Measurements from ENCODE around the gene ARHGEF35.
A peak's percentile ranks its signal among the peaks of the same experiment; 100 is the strongest.
"Not testable (repeated sequence)": the region's sequence is repeated elsewhere in the genome, so short reads cannot be mapped to it uniquely, and the experiment has no call there.

Gene ARHGEF35

GRCh38 chr7:144187848-144188247 lies 7.8 kb downstream of the ARHGEF35 start:
- not testable (repeated sequence) for DNase-seq (ENCODE audit: low read depth); H3K4me3 ChIP-seq (ENCODE audit: control insufficient read depth, low read depth, low read length)

- DNase-seq (ENCODE audit: low read depth), result not testable (repeated sequence)
These were observed 12.5 kb downstream of the ARHGEF35 start, which contains the start of gene CTAGE4 for GRCh38 chr7:144183166-144183565. Gene CTAGE4 (plus strand): TSS chr7:144183466. CDS start chr7:144183504, 38 bp downstream.

DNA sequence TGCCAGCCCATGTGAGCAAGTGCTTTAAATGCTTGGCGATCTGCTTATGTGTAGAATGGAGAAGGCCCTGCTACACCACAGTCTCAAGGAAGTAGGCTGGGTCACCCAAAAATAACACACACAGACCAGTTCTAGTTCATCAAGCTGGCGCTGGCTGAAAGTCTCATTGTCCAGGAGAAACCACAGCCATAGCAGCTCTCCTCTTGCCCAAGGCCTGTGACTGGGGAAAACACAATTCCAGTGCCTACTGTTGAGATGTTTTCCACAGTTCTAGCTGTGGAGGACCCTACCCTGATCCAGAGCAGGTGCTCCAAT lies 16.5 kb downstream of the ARHGEF35 start:
- not testable (repeated sequence) for H3K4me3 ChIP-seq (ENCODE audit: control insufficient read depth, low read depth, low read length); DNase-seq (ENCODE audit: low read depth)

More at GRCh38 chr7:144183166-144183565, 12.5 kb downstream of the ARHGEF35 start, which contains the start of gene CTAGE4:
- not testable (repeated sequence) for H3K4me3 ChIP-seq (ENCODE audit: control insufficient read depth, low read depth, low read length)

- peak; percentile 36 for TF ChIP-seq CTCF (conservative IDR thresholded peaks at IDR 0.05; ENCODE audit: control insufficient read depth, insufficient read depth, low read depth, low read length)
- not testable (repeated sequence) for H3K4me3 ChIP-seq (ENCODE audit: control insufficient read depth, low read depth, low read length)
- peak; percentile 35 for DNase-seq (ENCODE audit: low read depth)
These were observed 17.1 kb downstream of the ARHGEF35 start for GRCh38 chr7:144178380-144179164.

DNA sequence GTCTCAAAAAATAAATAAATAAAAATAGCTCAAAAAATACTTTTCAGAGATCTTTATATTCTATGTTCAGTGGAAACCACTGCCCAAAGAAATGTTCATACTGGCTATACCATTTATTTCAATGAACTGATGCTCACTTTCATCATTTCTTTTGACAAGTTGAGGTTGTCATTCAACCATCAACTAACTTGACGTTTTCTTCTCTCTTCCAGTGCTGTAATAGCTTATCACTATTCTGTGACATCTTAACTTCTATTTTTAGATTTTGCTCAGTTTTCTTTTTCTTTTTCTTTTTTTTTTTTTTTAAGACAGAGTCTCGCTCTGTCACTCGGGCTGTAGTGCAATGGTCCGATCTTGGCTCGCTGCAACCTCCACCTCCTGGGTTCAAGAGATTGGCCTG lies 21.0 kb downstream of the ARHGEF35 start:
- no peak for DNase-seq (ENCODE audit: low read depth)
- TF ChIP-seq CTCF (conservative IDR thresholded peaks at IDR 0.05; ENCODE audit: control insufficient read depth, insufficient read depth, low read depth, low read length), result no peak
- H3K4me3 ChIP-seq (ENCODE audit: control insufficient read depth, low read depth, low read length), result no peak overlapping the region

DNA sequence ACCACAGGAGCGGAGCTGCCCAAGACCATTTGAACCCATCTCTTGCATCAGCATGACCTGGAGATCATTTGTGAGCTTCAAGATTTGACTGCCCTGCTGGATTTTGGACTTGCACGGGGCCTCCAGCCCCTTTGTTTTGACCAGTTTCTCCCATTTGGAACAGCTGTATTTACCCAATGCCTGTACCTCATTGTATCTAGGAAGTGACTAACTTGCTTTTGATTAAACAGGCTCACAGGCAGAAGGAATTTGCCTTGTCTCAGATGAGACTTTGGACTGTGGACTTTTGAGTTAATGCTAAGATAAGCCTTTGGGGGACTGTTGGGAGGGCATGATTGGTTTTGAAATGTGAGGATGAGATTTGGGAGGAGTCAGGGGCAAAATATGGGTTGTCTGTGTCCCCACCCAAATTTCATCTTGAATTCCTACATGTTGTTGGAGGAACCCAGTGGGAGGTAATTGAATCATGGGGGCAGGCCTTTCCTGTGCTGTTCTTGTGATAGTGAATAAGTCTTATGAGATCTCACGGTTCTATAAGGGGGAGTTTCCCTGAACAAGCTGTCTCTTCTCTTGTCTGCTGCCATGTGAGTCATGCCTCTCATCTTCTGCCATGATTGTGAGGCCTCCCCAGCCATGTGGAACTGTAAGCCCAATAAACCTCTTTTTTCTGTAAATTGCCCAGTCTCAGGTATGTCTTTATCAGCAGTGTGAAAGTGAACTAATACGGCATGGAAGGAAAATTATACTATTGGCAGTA lies 23.9 kb downstream of the ARHGEF35 start:
- DNase-seq (ENCODE audit: low read depth), result peak; percentile 18
- not testable (repeated sequence) for H3K4me3 ChIP-seq (ENCODE audit: control insufficient read depth, low read depth, low read length)

DNA sequence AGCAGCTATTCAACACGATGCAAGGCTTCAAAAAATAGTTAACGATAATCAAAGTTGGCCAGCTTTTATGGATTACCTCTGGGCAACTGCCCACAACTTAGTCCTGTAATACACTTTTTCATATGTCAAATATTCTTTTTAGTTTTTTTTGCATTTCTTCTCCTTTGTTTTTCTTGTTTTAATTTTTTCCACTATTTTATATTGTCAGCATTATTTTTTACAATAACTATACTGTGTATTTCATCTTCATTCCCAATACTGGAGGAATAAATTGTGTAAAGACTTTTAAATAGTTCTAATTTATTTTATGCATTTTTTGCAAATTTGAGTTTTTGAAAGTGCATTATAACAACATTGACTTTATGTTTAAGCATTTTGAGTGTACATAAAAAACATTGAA lies 30.8 kb downstream of the ARHGEF35 start:
- no peak for TF ChIP-seq CTCF (conservative IDR thresholded peaks at IDR 0.05; ENCODE audit: control insufficient read depth, insufficient read depth, low read depth, low read length)
- H3K4me3 ChIP-seq (ENCODE audit: control insufficient read depth, low read depth, low read length), result no peak overlapping the region
- no peak for DNase-seq (ENCODE audit: low read depth)

DNA sequence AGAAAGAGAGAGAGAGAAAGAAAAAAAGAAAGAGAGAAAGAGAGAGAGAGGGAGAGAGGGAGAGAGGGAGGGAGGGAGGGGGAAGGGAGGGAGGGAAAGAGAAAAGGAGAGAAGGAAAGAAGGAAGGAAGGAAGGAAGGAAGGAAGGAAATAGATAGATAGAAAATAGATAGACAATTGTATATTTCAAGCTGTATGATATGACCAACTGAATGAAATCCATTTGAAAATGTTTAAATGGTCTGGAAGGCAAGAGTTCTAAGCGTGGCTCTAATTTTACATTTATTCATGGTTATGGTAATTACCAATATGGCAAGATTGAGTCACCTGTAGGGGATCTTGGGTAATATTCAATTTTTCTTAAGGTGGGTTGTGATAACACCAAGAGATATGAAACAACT lies 36.8 kb downstream of the ARHGEF35 start:
- no peak overlapping the region for H3K4me3 ChIP-seq (ENCODE audit: control insufficient read depth, low read depth, low read length)
- no peak for DNase-seq (ENCODE audit: low read depth)
- no peak for TF ChIP-seq CTCF (conservative IDR thresholded peaks at IDR 0.05; ENCODE audit: control insufficient read depth, insufficient read depth, low read depth, low read length)

Data from fibroblast of mammary gland (primary cell).